ENCODE results near the gene INSIG2.
A peak's percentile ranks its signal among the peaks of the same experiment; 100 is the strongest.
"Not testable (repeated sequence)": the region's sequence is repeated elsewhere in the genome, so short reads cannot be mapped to it uniquely, and the experiment has no call there.

INSIG2 gene

DNA sequence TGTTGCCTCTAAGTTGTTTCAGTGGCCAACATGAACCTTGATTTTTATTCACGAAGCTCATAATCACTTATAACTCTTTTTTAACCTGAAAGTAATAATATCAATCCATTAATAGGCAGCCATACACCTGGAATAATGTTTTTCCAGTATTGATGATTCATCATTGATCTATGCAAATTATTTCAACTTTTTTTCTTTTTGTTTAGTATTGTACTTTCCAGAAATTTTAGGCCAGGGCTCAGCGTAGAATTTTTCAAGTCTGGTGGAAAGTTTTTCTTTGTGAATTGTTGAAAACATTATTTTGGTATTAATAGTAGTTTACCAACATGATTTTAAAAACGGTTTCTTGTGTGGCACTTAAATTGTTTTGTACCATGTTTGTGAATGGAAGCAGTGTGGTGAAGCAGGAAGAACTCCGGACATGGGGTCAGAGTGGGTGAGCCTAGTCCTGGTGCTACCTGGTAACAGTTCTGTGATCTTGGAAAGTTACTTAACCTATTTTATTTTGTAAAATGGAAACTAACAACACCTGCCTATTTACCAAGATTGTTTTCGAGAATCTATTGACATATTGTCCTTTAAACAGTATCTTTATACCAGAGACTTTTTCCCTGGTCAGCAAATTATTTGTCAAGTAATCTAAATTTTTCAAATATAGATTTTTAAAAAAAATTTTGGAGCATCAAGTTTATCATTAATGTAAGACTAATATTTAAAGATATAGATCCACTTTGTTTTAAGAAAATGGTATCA lies 2.3 kb downstream of the INSIG2 start:
- no peak overlapping the region for H2AK5ac ChIP-seq (ENCODE audit: low read length)

DNA sequence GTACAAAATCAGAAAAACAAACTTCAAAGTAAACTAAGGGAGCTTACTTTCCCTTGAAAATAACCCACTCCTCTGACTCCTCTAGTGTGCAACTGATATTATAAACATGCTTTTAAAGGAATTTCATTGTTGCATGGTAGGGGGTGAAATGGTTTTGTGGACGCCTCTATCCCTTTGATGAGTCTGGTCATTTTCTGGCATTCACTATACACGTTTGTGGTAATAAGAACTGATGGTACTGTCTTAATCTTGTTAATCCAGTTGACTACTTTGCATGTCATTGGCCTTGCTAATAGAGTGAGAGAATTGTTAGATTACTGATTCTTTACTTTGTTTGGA lies 2.8 kb downstream of the INSIG2 start:
- Histone ChIP-seq H3K23ac (ENCODE audit: low read length) (no peak overlapping the region), H2BK5ac (ENCODE audit: low read depth, low read length, poor library complexity) (no peak overlapping the region), H3K4me1 (ENCODE audit: control insufficient read depth in 1 of 2, insufficient read depth in 2 of 2, low read length in 2 of 2) (no peaks in the 10 kb centered on the region), H3K79me1 (ENCODE audit: low read length) (peaks cover 3% of the 10 kb centered on the region), H4K91ac (ENCODE audit: low read depth, low read length) (no peak overlapping the region), H2BK12ac (ENCODE audit: low read length) (no peak overlapping the region), H2AFZ (ENCODE audit: insufficient read depth, low read length, poor library complexity) (no peak overlapping the region), H3K79me2 (ENCODE audit: control insufficient read depth, insufficient read depth, low read length, poor library complexity) (peaks cover 4% of the 10 kb centered on the region), H2BK120ac (ENCODE audit: insufficient read depth, low read length, poor library complexity) (no peak overlapping the region), H4K12ac (ENCODE audit: low read depth, low read length) (no peak overlapping the region), H3K27me3 (ENCODE audit: insufficient read depth, low read length) (no peaks in the 10 kb centered on the region), H3K36me3 (ENCODE audit: control insufficient read depth in 1 of 2, insufficient read depth in 2 of 2, low read length in 2 of 2) (no peaks in the 10 kb centered on the region), H4K8ac (ENCODE audit: low read depth, low read length) (no peak overlapping the region), H3K18ac (ENCODE audit: low read length) (no peak overlapping the region), H2AK5ac (ENCODE audit: low read length) (no peak overlapping the region), H3K9me3 (ENCODE audit: insufficient read depth, low read depth, low read length) (no peaks in the 10 kb centered on the region), H3K9ac (ENCODE audit: low read length) (no peak overlapping the region), H3K4me3 (ENCODE audit: low read depth, low read length) (no peak overlapping the region), H3K27ac (ENCODE audit: low read depth, low read length) (no peak overlapping the region), H3K4ac (ENCODE audit: low read depth, low read length) (no peak overlapping the region), H3K14ac (ENCODE audit: low read length) (no peak overlapping the region), H3K4me2 (ENCODE audit: low read length) (no peak overlapping the region)
- no peak for DNase-seq
- WGBS (ENCODE audit: extremely low coverage, insufficient coverage, insufficient read length), result no CpG with 5 or more reads among the region's 2 CpGs

More for the DNA sequence above, 2.3 kb downstream of the INSIG2 start:
- Histone ChIP-seq H4K8ac (ENCODE audit: low read depth, low read length) (no peak overlapping the region), H3K9me3 (ENCODE audit: insufficient read depth, low read depth, low read length) (no peaks in the 10 kb centered on the region), H3K4me2 (ENCODE audit: low read length) (no peak overlapping the region), H3K4me1 (ENCODE audit: control insufficient read depth in 1 of 2, insufficient read depth in 2 of 2, low read length in 2 of 2) (no peaks in the 10 kb centered on the region), H3K4me3 (ENCODE audit: low read depth, low read length) (no peak overlapping the region), H3K27me3 (ENCODE audit: insufficient read depth, low read length) (no peaks in the 10 kb centered on the region), H3K79me1 (ENCODE audit: low read length) (peaks cover 3% of the 10 kb centered on the region), H3K18ac (ENCODE audit: low read length) (no peak overlapping the region), H3K23ac (ENCODE audit: low read length) (no peak overlapping the region), H3K9ac (ENCODE audit: low read length) (no peak overlapping the region), H2BK12ac (ENCODE audit: low read length) (no peak overlapping the region), H2BK120ac (ENCODE audit: insufficient read depth, low read length, poor library complexity) (no peak overlapping the region), H2BK5ac (ENCODE audit: low read depth, low read length, poor library complexity) (no peak overlapping the region), H3K27ac (ENCODE audit: low read depth, low read length) (no peak overlapping the region), H4K12ac (ENCODE audit: low read depth, low read length) (no peak overlapping the region), H3K14ac (ENCODE audit: low read length) (no peak overlapping the region), H3K79me2 (ENCODE audit: control insufficient read depth, insufficient read depth, low read length, poor library complexity) (peaks cover 4% of the 10 kb centered on the region), H3K4ac (ENCODE audit: low read depth, low read length) (peak overlapping the region; percentile 86), H2AFZ (ENCODE audit: insufficient read depth, low read length, poor library complexity) (no peak overlapping the region), H3K36me3 (ENCODE audit: control insufficient read depth in 1 of 2, insufficient read depth in 2 of 2, low read length in 2 of 2) (no peaks in the 10 kb centered on the region), H4K91ac (ENCODE audit: low read depth, low read length) (no peak overlapping the region)
- no CpG with 5 or more reads among the region's 5 CpGs for WGBS (ENCODE audit: extremely low coverage, insufficient coverage, insufficient read length)
- DNase-seq, result no peak

DNA sequence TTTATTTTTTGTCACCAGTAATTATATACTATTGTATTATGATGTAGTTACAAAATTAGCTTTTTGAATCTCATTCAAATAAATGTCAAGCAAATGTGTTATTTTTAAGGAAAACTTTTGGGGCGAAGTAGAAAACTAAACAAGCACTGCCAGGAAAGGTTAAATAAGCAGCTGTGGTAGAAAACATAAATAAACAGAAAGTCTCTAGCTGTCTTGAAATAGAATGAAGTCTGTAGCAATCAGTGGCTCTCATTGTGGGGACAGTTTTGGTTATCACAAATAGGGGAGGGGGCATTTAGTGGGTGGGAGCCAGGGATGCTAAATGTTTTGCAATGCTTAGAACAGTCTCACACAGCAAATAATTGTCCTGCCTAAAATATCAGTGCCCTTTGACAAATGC lies 3.4 kb downstream of the INSIG2 start:
- Histone ChIP-seq H2AK5ac (ENCODE audit: low read length) (no peak overlapping the region), H3K79me1 (ENCODE audit: low read length) (peaks cover 3% of the 10 kb centered on the region), H2AFZ (ENCODE audit: insufficient read depth, low read length, poor library complexity) (no peak overlapping the region), H3K18ac (ENCODE audit: low read length) (no peak overlapping the region), H3K23ac (ENCODE audit: low read length) (no peak overlapping the region), H4K8ac (ENCODE audit: low read depth, low read length) (no peak overlapping the region), H3K36me3 (ENCODE audit: control insufficient read depth in 1 of 2, insufficient read depth in 2 of 2, low read length in 2 of 2) (no peaks in the 10 kb centered on the region), H3K4me2 (ENCODE audit: low read length) (no peak overlapping the region), H3K4me1 (ENCODE audit: control insufficient read depth in 1 of 2, insufficient read depth in 2 of 2, low read length in 2 of 2) (no peaks in the 10 kb centered on the region), H2BK120ac (ENCODE audit: insufficient read depth, low read length, poor library complexity) (no peak overlapping the region), H2BK5ac (ENCODE audit: low read depth, low read length, poor library complexity) (no peak overlapping the region), H3K4me3 (ENCODE audit: low read depth, low read length) (no peak overlapping the region), H3K4ac (ENCODE audit: low read depth, low read length) (no peak overlapping the region), H4K12ac (ENCODE audit: low read depth, low read length) (no peak overlapping the region), H3K27me3 (ENCODE audit: insufficient read depth, low read length) (no peaks in the 10 kb centered on the region), H4K91ac (ENCODE audit: low read depth, low read length) (no peak overlapping the region), H3K14ac (ENCODE audit: low read length) (no peak overlapping the region), H3K9ac (ENCODE audit: low read length) (no peak overlapping the region), H3K79me2 (ENCODE audit: control insufficient read depth, insufficient read depth, low read length, poor library complexity) (peaks cover 4% of the 10 kb centered on the region), H3K9me3 (ENCODE audit: insufficient read depth, low read depth, low read length) (no peaks in the 10 kb centered on the region), H2BK12ac (ENCODE audit: low read length) (no peak overlapping the region), H3K27ac (ENCODE audit: low read depth, low read length) (no peak overlapping the region)
- no peak for DNase-seq
- WGBS (ENCODE audit: extremely low coverage, insufficient coverage, insufficient read length), result no CpG with 5 or more reads among the region's 1 CpG

DNA sequence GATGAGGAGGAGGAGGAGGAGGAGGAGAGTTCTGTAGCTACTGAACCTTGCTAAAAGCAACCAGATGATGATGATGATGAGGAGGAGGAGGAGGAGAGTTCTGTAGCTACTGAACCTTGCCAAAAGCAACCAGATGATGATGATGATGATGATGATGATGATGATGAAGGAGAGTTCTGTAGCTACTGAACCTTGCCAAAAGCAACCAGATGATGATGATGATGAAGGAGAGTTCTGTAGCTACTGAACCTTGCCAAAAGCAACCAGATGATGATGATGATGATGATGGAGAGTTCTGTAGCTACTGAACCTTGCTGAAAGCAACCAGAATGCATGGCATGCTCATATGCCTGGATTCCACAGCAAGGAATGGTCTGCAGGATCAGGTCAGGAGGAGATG lies 5.8 kb downstream of the INSIG2 start:
- H3K4me1 ChIP-seq (ENCODE audit: control insufficient read depth in 1 of 2, insufficient read depth in 2 of 2, low read length in 2 of 2); H3K36me3 ChIP-seq (ENCODE audit: control insufficient read depth in 1 of 2, insufficient read depth in 2 of 2, low read length in 2 of 2); H3K27me3 ChIP-seq (ENCODE audit: insufficient read depth, low read length); H3K79me1 ChIP-seq (ENCODE audit: low read length); H2AFZ ChIP-seq (ENCODE audit: insufficient read depth, low read length, poor library complexity); H2AK5ac ChIP-seq (ENCODE audit: low read length); H3K23ac ChIP-seq (ENCODE audit: low read length); H4K8ac ChIP-seq (ENCODE audit: low read depth, low read length); H3K9me3 ChIP-seq (ENCODE audit: insufficient read depth, low read depth, low read length); H3K14ac ChIP-seq (ENCODE audit: low read length); H2BK12ac ChIP-seq (ENCODE audit: low read length); H3K9ac ChIP-seq (ENCODE audit: low read length); H4K91ac ChIP-seq (ENCODE audit: low read depth, low read length); H2BK120ac ChIP-seq (ENCODE audit: insufficient read depth, low read length, poor library complexity); H2BK5ac ChIP-seq (ENCODE audit: low read depth, low read length, poor library complexity); H3K79me2 ChIP-seq (ENCODE audit: control insufficient read depth, insufficient read depth, low read length, poor library complexity); H3K4me3 ChIP-seq (ENCODE audit: low read depth, low read length); H3K4me2 ChIP-seq (ENCODE audit: low read length); H3K27ac ChIP-seq (ENCODE audit: low read depth, low read length); H4K12ac ChIP-seq (ENCODE audit: low read depth, low read length); H3K18ac ChIP-seq (ENCODE audit: low read length); DNase-seq; H3K4ac ChIP-seq (ENCODE audit: low read depth, low read length): not testable (repeated sequence)

Data from trophoblast cell (in vitro differentiated cells and primary cell).